Activated B cell treated with CpG ODN at 0.5 μM for 24 hours (primary cell): ENCODE data around the gene PIGN. TPM values are rescaled to one million over a fixed set of nuclear protein-coding genes. Genes with fewer than 3 reads are reported as not detected.

Source experiments
- ATAC-seq: fragments of 200-7000 bp; cut with Tn5 transposase; one replicate; pipeline ENCODE4 v1.10.0; 2021; ENCODE audit warnings: low read depth, mild to moderate bottlenecking, moderate library complexity
- CTCF ChIA-PET: fragments of 350-600 bp; sonication (Branson Sonifier 250); formaldehyde crosslinking; loops from one replicate; lab custom pipeline; 2021; ENCODE audit warnings: antibody characterized with exemption; lab: Charles Lee
- POLR2A ChIA-PET: fragments of 350-600 bp; sonication (Branson Sonifier 250); formaldehyde crosslinking; loops from one replicate; lab custom pipeline; 2021; ENCODE audit warnings: antibody characterized with exemption; lab: Charles Lee
- DNase-seq: peaks from one replicate; pipeline ENCODE4 v3.0.0; 2022
- H3K27ac Mint-ChIP-seq: one replicate; pipeline ENCODE4 v1.8.0; 2020; ENCODE audit warnings: mixed read lengths
- H3K27me3 Mint-ChIP-seq: one replicate; pipeline ENCODE4 v1.8.0; 2021; ENCODE audit warnings: mixed read lengths
- H3K36me3 Mint-ChIP-seq: one replicate; pipeline ENCODE4 v1.8.0; 2021; ENCODE audit warnings: low read depth, mixed read lengths
- H3K4me1 Mint-ChIP-seq: one replicate; pipeline ENCODE4 v1.8.0; 2021; ENCODE audit warnings: mixed read lengths
- H3K4me3 Mint-ChIP-seq: one replicate; pipeline ENCODE4 v1.8.0; 2020; ENCODE audit warnings: mild to moderate bottlenecking, mixed read lengths
- H3K9me3 Mint-ChIP-seq: one replicate; pipeline ENCODE4 v1.8.0; 2020; ENCODE audit warnings: mixed read lengths
- intact Hi-C: fragments of 100-400 bp; cut with micrococcal nuclease; formaldehyde crosslinking; loops from one replicate; pipeline ENCODE4 v1.15.1; 2024
- total RNA-seq: library from RNA; stranded (reverse); gene quantifications from 2 replicates; pipeline ENCODE4 v1.2.3, GENCODE V29; 2022
- TF ChIP-seq, protein P1 (sequence below): fragments of 200-600 bp; IDR thresholded peaks from one replicate; pipeline ENCODE4 v1.8.0; 2022; ENCODE audit warnings: antibody characterized with exemption, mild to moderate bottlenecking

The PIGN gene
- total RNA-seq, 1 donor from 2014 or later: 29.4 TPM

- DNase-seq (no peak), ATAC-seq (no peak)
- Mint-ChIP-seq H3K4me1 (peaks cover 35% of the 10 kb centered on the region), H3K4me3 (no peak overlapping the region), H3K36me3 (peaks cover 16% of the 10 kb centered on the region), H3K9me3 (no peaks in the 10 kb centered on the region), H3K27me3 (no peaks in the 10 kb centered on the region), H3K27ac (no peak overlapping the region)
- ChIA-PET CTCF (interaction anchor here (1.0 to 9.5 kb wide), 2 partner anchors 65 to 373 kb away, joined by 3 to 93 read pairs; no protein-coding TSS in a partner anchor), POLR2A (no interaction called here)
- intact Hi-C loops: loop anchor here (1.0 kb wide), 3 partner anchors 66 to 1256 kb away; no protein-coding TSS in a partner anchor
- TF ChIP-seq, protein P1, sequence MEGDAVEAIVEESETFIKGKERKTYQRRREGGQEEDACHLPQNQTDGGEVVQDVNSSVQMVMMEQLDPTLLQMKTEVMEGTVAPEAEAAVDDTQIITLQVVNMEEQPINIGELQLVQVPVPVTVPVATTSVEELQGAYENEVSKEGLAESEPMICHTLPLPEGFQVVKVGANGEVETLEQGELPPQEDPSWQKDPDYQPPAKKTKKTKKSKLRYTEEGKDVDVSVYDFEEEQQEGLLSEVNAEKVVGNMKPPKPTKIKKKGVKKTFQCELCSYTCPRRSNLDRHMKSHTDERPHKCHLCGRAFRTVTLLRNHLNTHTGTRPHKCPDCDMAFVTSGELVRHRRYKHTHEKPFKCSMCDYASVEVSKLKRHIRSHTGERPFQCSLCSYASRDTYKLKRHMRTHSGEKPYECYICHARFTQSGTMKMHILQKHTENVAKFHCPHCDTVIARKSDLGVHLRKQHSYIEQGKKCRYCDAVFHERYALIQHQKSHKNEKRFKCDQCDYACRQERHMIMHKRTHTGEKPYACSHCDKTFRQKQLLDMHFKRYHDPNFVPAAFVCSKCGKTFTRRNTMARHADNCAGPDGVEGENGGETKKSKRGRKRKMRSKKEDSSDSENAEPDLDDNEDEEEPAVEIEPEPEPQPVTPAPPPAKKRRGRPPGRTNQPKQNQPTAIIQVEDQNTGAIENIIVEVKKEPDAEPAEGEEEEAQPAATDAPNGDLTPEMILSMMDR: peak; percentile 99
Observed at GRCh38 chr18:62183578-62184195, 3.2 kb downstream of the PIGN start.

GRCh38 chr18:62182220-62182619, 4.6 kb downstream of the PIGN start:
- H3K4me1 Mint-ChIP-seq: peaks cover 27% of the 10 kb centered on the region
- POLR2A ChIA-PET: no interaction called here
- TF ChIP-seq, protein P1: no peak
- H3K9me3 Mint-ChIP-seq: no peaks in the 10 kb centered on the region
- intact Hi-C loops: no loop called here
- DNase-seq (no peak), ATAC-seq (no peak)
- H3K36me3 Mint-ChIP-seq: peaks cover 9% of the 10 kb centered on the region
- H3K4me3 Mint-ChIP-seq: no peak overlapping the region
- CTCF ChIA-PET: interaction anchor here (9.5 kb wide), 1 partner anchor 67 kb away, joined by 93 read pairs; no protein-coding TSS in a partner anchor
- H3K27ac Mint-ChIP-seq: no peak overlapping the region
- no peaks in the 10 kb centered on the region for H3K27me3 Mint-ChIP-seq

DNA sequence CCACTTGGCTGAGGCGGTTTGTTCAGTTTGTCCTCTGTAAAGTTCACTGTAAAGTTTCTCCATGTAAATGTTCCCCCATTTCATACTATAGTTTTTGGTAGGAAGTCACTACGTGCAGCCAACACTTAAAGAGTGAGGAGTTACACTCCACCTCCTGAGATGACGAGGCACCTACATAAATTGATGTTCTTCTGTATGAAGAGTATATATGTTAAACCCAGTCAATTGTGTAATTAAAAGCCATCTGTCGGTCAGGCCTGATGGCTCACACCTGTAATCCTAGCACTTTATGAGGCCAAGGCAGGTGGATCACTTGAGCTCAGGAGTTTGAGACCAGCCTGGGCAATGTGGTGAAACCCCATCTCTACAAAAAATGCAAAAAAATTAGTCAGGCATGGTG, 7.6 kb downstream of the PIGN start:
- no peaks in the 10 kb centered on the region for H3K9me3 Mint-ChIP-seq
- no peak for ATAC-seq
- POLR2A ChIA-PET: interaction anchor here (0.6 kb wide), 1 partner anchor 1688 kb away, joined by 11 read pairs; no protein-coding TSS in a partner anchor
- H3K27me3 Mint-ChIP-seq: no peaks in the 10 kb centered on the region
- intact Hi-C loops: no loop called here
- CTCF ChIA-PET: interaction anchor here (9.5 kb wide), 1 partner anchor 70 kb away, joined by 93 read pairs; no protein-coding TSS in a partner anchor
- no peak for DNase-seq
- no peak overlapping the region for H3K4me3 Mint-ChIP-seq
- TF ChIP-seq, protein P1: no peak
- H3K36me3 Mint-ChIP-seq: peaks cover 4% of the 10 kb centered on the region
- no peak overlapping the region for H3K27ac Mint-ChIP-seq
- peaks cover 12% of the 10 kb centered on the region for H3K4me1 Mint-ChIP-seq

DNA sequence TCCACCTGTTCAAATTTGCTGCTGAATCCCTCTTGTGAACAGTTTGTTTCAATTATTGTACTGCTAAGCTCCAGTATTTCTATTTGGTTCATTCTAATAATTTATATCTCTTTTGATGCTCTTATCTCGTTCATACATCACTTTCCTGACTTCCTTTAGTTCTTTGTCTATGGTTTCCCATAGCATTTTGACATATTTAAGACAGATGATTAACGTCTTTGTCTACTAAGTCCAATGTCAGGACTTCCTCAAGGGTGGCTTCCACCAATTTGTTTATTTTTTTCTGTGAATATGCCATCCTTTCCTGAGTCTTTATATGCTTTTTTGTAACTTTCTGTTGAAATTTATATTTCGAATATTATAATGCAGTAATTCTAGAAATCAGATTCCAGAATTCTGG, 9.6 kb downstream of the PIGN start:
- ChIA-PET CTCF (no interaction called here), POLR2A (no interaction called here)
- Mint-ChIP-seq H3K27ac (no peak overlapping the region), H3K4me1 (peaks cover 8% of the 10 kb centered on the region), H3K36me3 (peaks cover 5% of the 10 kb centered on the region), H3K27me3 (no peaks in the 10 kb centered on the region), H3K9me3 (no peaks in the 10 kb centered on the region), H3K4me3 (no peak overlapping the region)
- DNase-seq (no peak), ATAC-seq (no peak)
- TF ChIP-seq, protein P1: no peak
- intact Hi-C loops: no loop called here

GRCh38 chr18:62175521-62175920, 11.3 kb downstream of the PIGN start:
- no peak overlapping the region for H3K27ac Mint-ChIP-seq
- H3K9me3 Mint-ChIP-seq: no peaks in the 10 kb centered on the region
- POLR2A ChIA-PET: interaction anchor here (0.6 kb wide), 1 partner anchor 10 kb away, joined by 4 read pairs; no protein-coding TSS in a partner anchor
- TF ChIP-seq, protein P1: no peak
- DNase-seq: no peak
- no peak for ATAC-seq
- H3K27me3 Mint-ChIP-seq: no peaks in the 10 kb centered on the region
- no peak overlapping the region for H3K4me3 Mint-ChIP-seq
- peaks cover 5% of the 10 kb centered on the region for H3K36me3 Mint-ChIP-seq
- H3K4me1 Mint-ChIP-seq: peaks cover 8% of the 10 kb centered on the region
- CTCF ChIA-PET: no interaction called here
- intact Hi-C loops: no loop called here
